ENCODE measurements around the gene HES3. TPM values are rescaled to one million over a fixed set of nuclear protein-coding genes. Genes with fewer than 3 reads are reported as not detected.

The HES3 gene
- total and polyA plus RNA-seq, 10 of the 15 experiments (the other 5 are each of a cell fraction or from before 2014, with no cell fraction given): not detected

GRCh38 chr1:6251233-6251632, 7.3 kb downstream of the HES3 start:
- Histone ChIP-seq H4K20me1 (ENCODE audit: control insufficient read depth, insufficient read depth) (no peaks in the 10 kb centered on the region), H3K4me3 (no peak overlapping the region), H3K4me1 (ENCODE audit: control insufficient read depth, insufficient read depth, low read length) (peaks cover under 1% of the 10 kb centered on the region), H3K9ac (ENCODE audit: control insufficient read depth, insufficient read depth, low read length) (no peak overlapping the region), H3K36me3 (ENCODE audit: control insufficient read depth in 2 of 2, insufficient read depth in 2 of 2, low read length in 1 of 2) (no peaks in the 10 kb centered on the region), H2AFZ (ENCODE audit: control insufficient read depth, low read depth, low read length) (no peak overlapping the region), H3K27me3 (replicated peaks in 1 of 2; ENCODE audit: control insufficient read depth in 2 of 2, insufficient read depth in 2 of 2, low read length in 1 of 2) (peaks cover 0 to 7% of the 10 kb centered on the region in 2 experiments; a peak in 3 of 4 replicates), H3K4me2 (ENCODE audit: control insufficient read depth, insufficient read depth) (no peak overlapping the region), H3K79me2 (ENCODE audit: control insufficient read depth, insufficient read depth, low read length) (no peaks in the 10 kb centered on the region), H3K27ac (ENCODE audit: control insufficient read depth, insufficient read depth) (no peak overlapping the region), H3K9me3 (replicated peaks; ENCODE audit: control insufficient read depth, insufficient read depth, low read length) (no peaks in the 10 kb centered on the region)
- TF ChIP-seq PAX8 (IDR thresholded peaks at IDR 0.05): no peak
- no peak for TF ChIP-seq HDGF (IDR thresholded peaks at IDR 0.05)
- TF ChIP-seq STAT3 (IDR thresholded peaks at IDR 0.05; ENCODE audit: low read depth, low read length): no peak
- TF ChIP-seq SREBF2 (IDR thresholded peaks at IDR 0.05; ENCODE audit: low read length): no peak
- TF ChIP-seq BRCA1 (IDR thresholded peaks at IDR 0.05; ENCODE audit: low read depth, low read length): no peak
- POLR2A ChIA-PET: interaction anchor here (1.1 kb wide), 1 partner anchor 90 kb away, joined by 3 read pairs; no protein-coding TSS in a partner anchor
- in situ Hi-C loops (cut with MboI): loop anchor here (5.0 kb wide), 1 partner anchor 151 kb away; no protein-coding TSS in a partner anchor
- intact Hi-C loops (cut with micrococcal nuclease; ENCODE audit: unreplicated experiment): no loop called here
- DNase-seq (ENCODE audit: low read depth, low spot score): no peak
- 64% methylated on average over 19 of the region's 19 CpGs for WGBS (ENCODE audit: insufficient coverage, insufficient replicate concordance, low lambda C conversion rate, missing lambda C conversion rate)
- no peak for FAIRE-seq
- no peak for ATAC-seq
- CTCF ChIA-PET: interaction anchor here (1.7 kb wide), 1 partner anchor 155 kb away, joined by 4 read pairs; no protein-coding TSS in a partner anchor
- RAD21 ChIA-PET (ENCODE audit: unreplicated experiment): no interaction called here
- BruUV-seq (replicated peaks): no TSS peak
- SMC1A ChIA-PET (ENCODE audit: uncharacterized antibody, unreplicated experiment): no interaction called here

GRCh38 chr1:6251681-6252373, 7.8 kb downstream of the HES3 start:
- in situ Hi-C loops (cut with MboI): loop anchor here (5.0 kb wide), 1 partner anchor 150 kb away; no protein-coding TSS in a partner anchor
- 39% methylated on average over 13 of the region's 15 CpGs for WGBS (ENCODE audit: insufficient coverage, insufficient replicate concordance, low lambda C conversion rate, missing lambda C conversion rate)
- POLR2A ChIA-PET: interaction anchor here (1.1 kb wide), 1 partner anchor 89 kb away, joined by 3 read pairs; no protein-coding TSS in a partner anchor
- no TSS peak for BruUV-seq (replicated peaks)
- Histone ChIP-seq H3K4me1 (ENCODE audit: control insufficient read depth, insufficient read depth, low read length) (no peaks in the 10 kb centered on the region), H3K9ac (ENCODE audit: control insufficient read depth, insufficient read depth, low read length) (no peak overlapping the region), H3K36me3 (ENCODE audit: control insufficient read depth in 2 of 2, insufficient read depth in 2 of 2, low read length in 1 of 2) (no peaks in the 10 kb centered on the region), H4K20me1 (ENCODE audit: control insufficient read depth, insufficient read depth) (no peaks in the 10 kb centered on the region), H3K4me2 (ENCODE audit: control insufficient read depth, insufficient read depth) (no peak overlapping the region), H3K9me3 (replicated peaks; ENCODE audit: control insufficient read depth, insufficient read depth, low read length) (no peaks in the 10 kb centered on the region), H3K27ac (ENCODE audit: control insufficient read depth, insufficient read depth) (no peak overlapping the region), H2AFZ (ENCODE audit: control insufficient read depth, low read depth, low read length) (no peak overlapping the region), H3K27me3 (replicated peaks in 1 of 2; ENCODE audit: control insufficient read depth in 2 of 2, insufficient read depth in 2 of 2, low read length in 1 of 2) (peaks cover 0 to 7% of the 10 kb centered on the region in 2 experiments; a peak in 3 of 4 replicates), H3K79me2 (ENCODE audit: control insufficient read depth, insufficient read depth, low read length) (no peaks in the 10 kb centered on the region), H3K4me3 (no peak overlapping the region)
- SMC1A ChIA-PET (ENCODE audit: uncharacterized antibody, unreplicated experiment): no interaction called here
- intact Hi-C loops (cut with micrococcal nuclease; ENCODE audit: unreplicated experiment): no loop called here
- CTCF ChIA-PET: interaction anchor here (0.9 kb wide), 1 partner anchor 106 kb away, joined by 4 read pairs; no protein-coding TSS in a partner anchor
- ATAC-seq: no peak
- no peak for TF ChIP-seq RELB (IDR thresholded peaks at IDR 0.05; ENCODE audit: low read depth)
- peak; percentile 22 for TF ChIP-seq USF1 (IDR thresholded peaks at IDR 0.05; ENCODE audit: borderline replicate concordance, extremely low read length, insufficient read depth, low read depth, low read length)
- DNase-seq (ENCODE audit: low read depth, low spot score): no peak
- RAD21 ChIA-PET (ENCODE audit: unreplicated experiment): interaction anchor here (0.6 kb wide), 1 partner anchor 22 kb away, joined by 4 read pairs; no protein-coding TSS in a partner anchor
- no peak for FAIRE-seq

Measured in GM12878 (cell line).